ENCODE results near the gene SPEF2.

SPEF2 gene

DNA sequence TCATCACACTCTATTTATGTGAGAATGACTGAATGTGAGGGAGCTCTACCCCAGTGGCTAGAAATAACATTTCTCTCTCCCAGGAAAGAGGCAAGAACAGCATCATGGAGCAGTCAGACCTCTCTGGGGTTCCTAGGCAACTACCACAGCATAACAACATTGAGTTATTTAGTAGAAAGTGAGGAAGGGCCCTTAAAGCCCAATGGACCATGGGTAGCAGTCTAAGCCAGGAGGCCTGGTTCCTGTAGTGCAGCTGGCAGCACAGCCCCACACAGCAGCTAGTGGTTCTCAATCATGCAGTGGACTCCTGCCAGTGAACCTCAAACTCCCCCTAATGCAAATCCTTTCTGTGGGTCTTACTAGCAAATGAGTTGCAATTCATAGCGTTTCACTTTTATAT is 55.3 kb downstream of the SPEF2 start:
- TF ChIP-seq KLF7 (tag by site-specific recombination; IDR thresholded peaks at IDR 0.05; ENCODE audit: borderline replicate concordance) (no peak), HOXD13 (CRISPR knock-in tag; IDR thresholded peaks at IDR 0.05; ENCODE audit: borderline replicate concordance) (no peak), EGR2 (tag by site-specific recombination; IDR thresholded peaks at IDR 0.05; ENCODE audit: low read depth) (no peak), ZBTB44 (tag by site-specific recombination; IDR thresholded peaks at IDR 0.05) (no peak), ZNF449 (tag by site-specific recombination; IDR thresholded peaks at IDR 0.05) (no peak), ZNF624 (tag by site-specific recombination; IDR thresholded peaks at IDR 0.05) (no peak), ZNF473 (tag by site-specific recombination; IDR thresholded peaks at IDR 0.05) (no peak), ZNF133 (tag by site-specific recombination; IDR thresholded peaks at IDR 0.05) (no peak), ZBTB8A (tag by site-specific recombination; IDR thresholded peaks at IDR 0.05) (no peak), ZNF692 (tag by site-specific recombination; IDR thresholded peaks at IDR 0.05) (no peak), ZNF629 (tag by site-specific recombination; IDR thresholded peaks at IDR 0.05) (no peak), ZNF302 (tag by site-specific recombination; IDR thresholded peaks at IDR 0.05; ENCODE audit: low read depth) (no peak), GLI2 (tag by site-specific recombination; IDR thresholded peaks at IDR 0.05; ENCODE audit: borderline replicate concordance, low read depth) (no peak), ZFP41 (tag by site-specific recombination; IDR thresholded peaks at IDR 0.05; ENCODE audit: borderline replicate concordance) (no peak), ZNF366 (tag by site-specific recombination; conservative IDR thresholded peaks at IDR 0.05) (no peak), ZNF335 (tag by site-specific recombination; conservative IDR thresholded peaks at IDR 0.05) (no peak), ZNF223 (tag by site-specific recombination; IDR thresholded peaks at IDR 0.05) (no peak), ZNF280C (tag by site-specific recombination; IDR thresholded peaks at IDR 0.05) (no peak)
- TF ChIP-seq, protein P1, sequence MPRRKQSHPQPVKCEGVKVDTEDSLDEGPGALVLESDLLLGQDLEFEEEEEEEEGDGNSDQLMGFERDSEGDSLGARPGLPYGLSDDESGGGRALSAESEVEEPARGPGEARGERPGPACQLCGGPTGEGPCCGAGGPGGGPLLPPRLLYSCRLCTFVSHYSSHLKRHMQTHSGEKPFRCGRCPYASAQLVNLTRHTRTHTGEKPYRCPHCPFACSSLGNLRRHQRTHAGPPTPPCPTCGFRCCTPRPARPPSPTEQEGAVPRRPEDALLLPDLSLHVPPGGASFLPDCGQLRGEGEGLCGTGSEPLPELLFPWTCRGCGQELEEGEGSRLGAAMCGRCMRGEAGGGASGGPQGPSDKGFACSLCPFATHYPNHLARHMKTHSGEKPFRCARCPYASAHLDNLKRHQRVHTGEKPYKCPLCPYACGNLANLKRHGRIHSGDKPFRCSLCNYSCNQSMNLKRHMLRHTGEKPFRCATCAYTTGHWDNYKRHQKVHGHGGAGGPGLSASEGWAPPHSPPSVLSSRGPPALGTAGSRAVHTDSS (tag by site-specific recombination; IDR thresholded peaks at IDR 0.05): no peak
- TF ChIP-seq, protein P2, sequence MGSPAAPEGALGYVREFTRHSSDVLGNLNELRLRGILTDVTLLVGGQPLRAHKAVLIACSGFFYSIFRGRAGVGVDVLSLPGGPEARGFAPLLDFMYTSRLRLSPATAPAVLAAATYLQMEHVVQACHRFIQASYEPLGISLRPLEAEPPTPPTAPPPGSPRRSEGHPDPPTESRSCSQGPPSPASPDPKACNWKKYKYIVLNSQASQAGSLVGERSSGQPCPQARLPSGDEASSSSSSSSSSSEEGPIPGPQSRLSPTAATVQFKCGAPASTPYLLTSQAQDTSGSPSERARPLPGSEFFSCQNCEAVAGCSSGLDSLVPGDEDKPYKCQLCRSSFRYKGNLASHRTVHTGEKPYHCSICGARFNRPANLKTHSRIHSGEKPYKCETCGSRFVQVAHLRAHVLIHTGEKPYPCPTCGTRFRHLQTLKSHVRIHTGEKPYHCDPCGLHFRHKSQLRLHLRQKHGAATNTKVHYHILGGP (tag by site-specific recombination; IDR thresholded peaks at IDR 0.05): no peak
- Histone ChIP-seq H3K27ac (ENCODE audit: extremely low read depth, low read depth, low read length) (no peak overlapping the region), H3K9me3 (ENCODE audit: control insufficient read depth, insufficient read depth, low read depth, low read length) (no peaks in the 10 kb centered on the region), H3K4me1 (ENCODE audit: control insufficient read depth, insufficient read depth, low read length) (no peaks in the 10 kb centered on the region), H3K36me3 (ENCODE audit: control insufficient read depth in 2 of 2, insufficient read depth in 1 of 2, low read length in 2 of 2) (peaks cover 0 to 3% of the 10 kb centered on the region in 2 experiments; a peak in 1 of 3 replicates), H3K4me3 (ENCODE audit: low read depth, low read length) (no peak overlapping the region)
- ChIA-PET POLR2A (no interaction called here), CTCF (interaction anchor here (0.6 kb wide), 1 partner anchor 12 kb away, joined by 3 read pairs; no protein-coding TSS in a partner anchor)

All from HEK293 (cell line).